Measurements from ENCODE around the gene KRTAP5-7.

The KRTAP5-7 gene

GRCh38 chr11:71484248-71485062 is 42.6 kb upstream of the KRTAP5-7 start:
- Histone ChIP-seq H2BK12ac (ENCODE audit: low read length in 2 of 2) (no peak overlapping the region), H3K9ac (ENCODE audit: low read length) (no peak overlapping the region), H3K4me1 (ENCODE audit: control insufficient read depth, insufficient read depth, low read depth, low read length) (peaks cover 12% of the 10 kb centered on the region), H2AK5ac (ENCODE audit: low read length, severe bottlenecking) (no peak overlapping the region), H3K4me2 (ENCODE audit: low read length, poor library complexity, severe bottlenecking) (no peak overlapping the region), H3K4me3 (ENCODE audit: insufficient read depth in 1 of 2, low read depth in 1 of 2, low read length in 2 of 2) (no peak overlapping the region), H3K79me1 (replicated peaks; ENCODE audit: low read length, poor library complexity, severe bottlenecking) (no peaks in the 10 kb centered on the region), H2BK120ac (ENCODE audit: low read depth, low read length) (no peak overlapping the region), H3K14ac (ENCODE audit: low read length in 2 of 2) (no peak overlapping the region), H4K91ac (ENCODE audit: low read length) (no peak overlapping the region), H2BK15ac (ENCODE audit: low read depth, poor library complexity, severe bottlenecking) (no peak overlapping the region), H3K23ac (ENCODE audit: low read length in 2 of 2) (no peak overlapping the region), H3K18ac (ENCODE audit: low read depth in 1 of 2, low read length in 2 of 2) (no peak overlapping the region), H3K4ac (ENCODE audit: low read depth in 1 of 2, low read length in 2 of 2) (no peak overlapping the region), H2AFZ (ENCODE audit: low read depth, low read length) (no peak overlapping the region), H3K27me3 (ENCODE audit: control insufficient read depth in 1 of 2, insufficient read depth in 1 of 2, low read length in 2 of 2) (no peaks in the 10 kb centered on the region), H3K9me3 (ENCODE audit: control insufficient read depth, low read length) (no peaks in the 10 kb centered on the region), H2BK5ac (ENCODE audit: low read depth, low read length, poor library complexity, severe bottlenecking) (no peak overlapping the region), H3K27ac (ENCODE audit: low read length, poor library complexity, severe bottlenecking) (no peak overlapping the region), H4K8ac (ENCODE audit: low read length) (no peak overlapping the region), H3K36me3 (ENCODE audit: control insufficient read depth in 1 of 2, insufficient read depth in 2 of 2, low read depth in 1 of 2, low read length in 2 of 2) (peaks cover 70 to 84% of the 10 kb centered on the region in 2 experiments)
- DNase-seq, result no peak
- WGBS, result 95% methylated on average over 23 of the region's 23 CpGs

- Histone ChIP-seq H3K27me3 (ENCODE audit: control insufficient read depth in 1 of 2, insufficient read depth in 1 of 2, low read length in 2 of 2) (no peaks in the 10 kb centered on the region), H3K27ac (ENCODE audit: low read length, poor library complexity, severe bottlenecking) (no peak overlapping the region), H2BK12ac (ENCODE audit: low read length in 2 of 2) (no peak overlapping the region), H3K23ac (ENCODE audit: low read length in 2 of 2) (no peak overlapping the region), H2BK120ac (ENCODE audit: low read depth, low read length) (no peak overlapping the region), H2BK15ac (ENCODE audit: low read depth, poor library complexity, severe bottlenecking) (no peak overlapping the region), H3K14ac (ENCODE audit: low read length in 2 of 2) (no peak overlapping the region), H3K4me3 (ENCODE audit: insufficient read depth in 1 of 2, low read depth in 1 of 2, low read length in 2 of 2) (no peak overlapping the region), H2BK5ac (ENCODE audit: low read depth, low read length, poor library complexity, severe bottlenecking) (no peak overlapping the region), H2AFZ (ENCODE audit: low read depth, low read length) (no peak overlapping the region), H4K91ac (ENCODE audit: low read length) (no peak overlapping the region), H4K8ac (ENCODE audit: low read length) (no peak overlapping the region), H3K9ac (ENCODE audit: low read length) (no peak overlapping the region), H3K9me3 (ENCODE audit: control insufficient read depth, low read length) (no peaks in the 10 kb centered on the region), H3K18ac (ENCODE audit: low read depth in 1 of 2, low read length in 2 of 2) (no peak overlapping the region), H3K4me2 (ENCODE audit: low read length, poor library complexity, severe bottlenecking) (no peak overlapping the region), H2AK5ac (ENCODE audit: low read length, severe bottlenecking) (no peak overlapping the region), H3K4ac (ENCODE audit: low read depth in 1 of 2, low read length in 2 of 2) (no peak overlapping the region), H3K79me1 (replicated peaks; ENCODE audit: low read length, poor library complexity, severe bottlenecking) (peaks cover 2% of the 10 kb centered on the region), H3K4me1 (ENCODE audit: control insufficient read depth, insufficient read depth, low read depth, low read length) (peaks cover 16% of the 10 kb centered on the region), H3K36me3 (ENCODE audit: control insufficient read depth in 1 of 2, insufficient read depth in 2 of 2, low read depth in 1 of 2, low read length in 2 of 2) (peaks cover 72 to 84% of the 10 kb centered on the region in 2 experiments)
- DNase-seq, result no peak
- 92% methylated on average over 6 of the region's 6 CpGs for WGBS
These were observed 42.0 kb upstream of the KRTAP5-7 start for GRCh38 chr11:71485063-71485399.

- Histone ChIP-seq H2AFZ (ENCODE audit: low read depth, low read length) (no peak overlapping the region), H2BK12ac (ENCODE audit: low read length in 2 of 2) (no peak overlapping the region), H3K4me3 (ENCODE audit: insufficient read depth in 1 of 2, low read depth in 1 of 2, low read length in 2 of 2) (no peak overlapping the region), H3K9ac (ENCODE audit: low read length) (no peak overlapping the region), H3K23ac (ENCODE audit: low read length in 2 of 2) (no peak overlapping the region), H2BK15ac (ENCODE audit: low read depth, poor library complexity, severe bottlenecking) (no peak overlapping the region), H3K14ac (ENCODE audit: low read length in 2 of 2) (no peak overlapping the region), H3K9me3 (ENCODE audit: control insufficient read depth, low read length) (no peaks in the 10 kb centered on the region), H2BK120ac (ENCODE audit: low read depth, low read length) (no peak overlapping the region), H3K4me1 (ENCODE audit: control insufficient read depth, insufficient read depth, low read depth, low read length) (peaks cover 16% of the 10 kb centered on the region), H2BK5ac (ENCODE audit: low read depth, low read length, poor library complexity, severe bottlenecking) (no peak overlapping the region), H3K36me3 (ENCODE audit: control insufficient read depth in 1 of 2, insufficient read depth in 2 of 2, low read depth in 1 of 2, low read length in 2 of 2) (peaks cover 72 to 84% of the 10 kb centered on the region in 2 experiments), H3K27ac (ENCODE audit: low read length, poor library complexity, severe bottlenecking) (no peak overlapping the region), H3K4me2 (ENCODE audit: low read length, poor library complexity, severe bottlenecking) (no peak overlapping the region), H4K91ac (ENCODE audit: low read length) (no peak overlapping the region), H3K27me3 (ENCODE audit: control insufficient read depth in 1 of 2, insufficient read depth in 1 of 2, low read length in 2 of 2) (no peaks in the 10 kb centered on the region), H4K8ac (ENCODE audit: low read length) (no peak overlapping the region), H3K4ac (ENCODE audit: low read depth in 1 of 2, low read length in 2 of 2) (no peak overlapping the region), H2AK5ac (ENCODE audit: low read length, severe bottlenecking) (no peak overlapping the region), H3K79me1 (replicated peaks; ENCODE audit: low read length, poor library complexity, severe bottlenecking) (peaks cover 2% of the 10 kb centered on the region), H3K18ac (ENCODE audit: low read depth in 1 of 2, low read length in 2 of 2) (no peak overlapping the region)
- 96% methylated on average over 18 of the region's 18 CpGs for WGBS
- DNase-seq, result no peak
These were observed 41.6 kb upstream of the KRTAP5-7 start for GRCh38 chr11:71485466-71485865.

GRCh38 chr11:71486320-71486719 is 40.7 kb upstream of the KRTAP5-7 start:
- no peak overlapping the region for H3K4ac ChIP-seq (ENCODE audit: low read depth in 1 of 2, low read length in 2 of 2)
- H3K18ac ChIP-seq (ENCODE audit: low read depth in 1 of 2, low read length in 2 of 2), result no peak overlapping the region
- H2AK5ac ChIP-seq (ENCODE audit: low read length, severe bottlenecking), result no peak overlapping the region
- 97% methylated on average over 1 of the region's 1 CpG for WGBS
- peaks cover 2% of the 10 kb centered on the region for H3K79me1 ChIP-seq (replicated peaks; ENCODE audit: low read length, poor library complexity, severe bottlenecking)
- H2BK12ac ChIP-seq (ENCODE audit: low read length in 2 of 2), result no peak overlapping the region
- peaks cover 72 to 84% of the 10 kb centered on the region in 2 experiments for H3K36me3 ChIP-seq (ENCODE audit: control insufficient read depth in 1 of 2, insufficient read depth in 2 of 2, low read depth in 1 of 2, low read length in 2 of 2)
- no peak overlapping the region for H2BK15ac ChIP-seq (ENCODE audit: low read depth, poor library complexity, severe bottlenecking)
- peaks cover 16% of the 10 kb centered on the region for H3K4me1 ChIP-seq (ENCODE audit: control insufficient read depth, insufficient read depth, low read depth, low read length)
- DNase-seq, result no peak
- H4K8ac ChIP-seq (ENCODE audit: low read length), result no peak overlapping the region
- H3K9ac ChIP-seq (ENCODE audit: low read length), result no peak overlapping the region
- no peak overlapping the region for H3K27ac ChIP-seq (ENCODE audit: low read length, poor library complexity, severe bottlenecking)
- no peaks in the 10 kb centered on the region for H3K9me3 ChIP-seq (ENCODE audit: control insufficient read depth, low read length)
- H3K27me3 ChIP-seq (ENCODE audit: control insufficient read depth in 1 of 2, insufficient read depth in 1 of 2, low read length in 2 of 2), result no peaks in the 10 kb centered on the region
- H4K91ac ChIP-seq (ENCODE audit: low read length), result no peak overlapping the region
- H3K23ac ChIP-seq (ENCODE audit: low read length in 2 of 2), result no peak overlapping the region
- H3K4me2 ChIP-seq (ENCODE audit: low read length, poor library complexity, severe bottlenecking), result no peak overlapping the region
- no peak overlapping the region for H2BK5ac ChIP-seq (ENCODE audit: low read depth, low read length, poor library complexity, severe bottlenecking)
- no peak overlapping the region for H2AFZ ChIP-seq (ENCODE audit: low read depth, low read length)
- H2BK120ac ChIP-seq (ENCODE audit: low read depth, low read length), result no peak overlapping the region
- no peak overlapping the region for H3K14ac ChIP-seq (ENCODE audit: low read length in 2 of 2)
- H3K4me3 ChIP-seq (ENCODE audit: insufficient read depth in 1 of 2, low read depth in 1 of 2, low read length in 2 of 2), result no peak overlapping the region
